BLaER1 treated with 17β-estradiol and CSF1 and Interleukin-3, amounts not matched to agents 10 nM and 100 nM (cell line): ENCODE results near the gene PMIS2.

Source experiments
- H3K27ac ChIP-seq, 11 experiments: shearing (Covaris generic); formaldehyde crosslinking; 2 replicates each; pipeline ENCODE4 v1.8.1; 2022
- H3K27me3 ChIP-seq, 11 experiments: shearing (Covaris generic); formaldehyde crosslinking; 2 replicates each; pipeline ENCODE4 v1.8.1; 2022
- H3K36me3 ChIP-seq, 11 experiments: shearing (Covaris generic); formaldehyde crosslinking; 2 replicates each; pipeline ENCODE4 v1.8.1; 2022
- H3K4me1 ChIP-seq, 10 experiments: shearing (Covaris generic); formaldehyde crosslinking; 2 replicates each; pipeline ENCODE4 v1.8.1; 2022
- H3K4me2 ChIP-seq, 11 experiments: shearing (Covaris generic); formaldehyde crosslinking; 2 replicates each; pipeline ENCODE4 v1.8.1; 2022
- H3K4me3 ChIP-seq, 10 experiments: shearing (Covaris generic); formaldehyde crosslinking; 2 replicates each; pipeline ENCODE4 v1.8.1; 2022
- H3K9ac ChIP-seq, 11 experiments: shearing (Covaris generic); formaldehyde crosslinking; 2 replicates each; pipeline ENCODE4 v1.8.1; 2022
- H3K9me3 ChIP-seq, 11 experiments: shearing (Covaris generic); formaldehyde crosslinking; replicated peaks in 1 of 11; 2 replicates each; pipeline ENCODE4 v1.8.1; 2022
- H4K20me1 ChIP-seq, 11 experiments: shearing (Covaris generic); formaldehyde crosslinking; 2 replicates each; pipeline ENCODE4 v1.8.1; 2022
- Cebpa-rat ChIP-seq, 11 experiments: shearing (Covaris generic); IDR thresholded peaks; 2 replicates each; pipeline ENCODE4 v1.8.1; 2022

The PMIS2 gene

GRCh38 chr19:35545001-35545854 is 40.7 kb upstream of the PMIS2 start, which contains the start of gene TMEM147:
TSS of gene TMEM147 (plus strand) at chr19:35545626. CDS start at chr19:35545740, 114 bp downstream.
- Histone ChIP-seq H3K36me3 (peaks cover 9 to 59% (median 37%) of the 10 kb centered on the region in 11 experiments; a peak in 17 of 22 replicates), H3K4me2 (peak within 1 kb of the TSS; percentile 92 to 99 (median 97)), H4K20me1 (peaks cover 3 to 43% (median 20%) of the 10 kb centered on the region in 11 experiments; a peak in 14 of 22 replicates), H3K4me3 (peak within 1 kb of the TSS; percentile 80 to 96 (median 86)), H3K27ac (peak within 1 kb of the TSS; percentile 84 to 94 (median 91)), H3K9me3 (no peaks in the 10 kb centered on the region), H3K9ac (peak within 1 kb of the TSS; percentile 84 to 96 (median 93)), H3K4me1 (peaks cover 19 to 49% (median 27%) of the 10 kb centered on the region in 10 experiments), H3K27me3 (no peaks in the 10 kb centered on the region)
- no peak for TF ChIP-seq Cebpa-rat (IDR thresholded peaks at IDR 0.05)

DNA sequence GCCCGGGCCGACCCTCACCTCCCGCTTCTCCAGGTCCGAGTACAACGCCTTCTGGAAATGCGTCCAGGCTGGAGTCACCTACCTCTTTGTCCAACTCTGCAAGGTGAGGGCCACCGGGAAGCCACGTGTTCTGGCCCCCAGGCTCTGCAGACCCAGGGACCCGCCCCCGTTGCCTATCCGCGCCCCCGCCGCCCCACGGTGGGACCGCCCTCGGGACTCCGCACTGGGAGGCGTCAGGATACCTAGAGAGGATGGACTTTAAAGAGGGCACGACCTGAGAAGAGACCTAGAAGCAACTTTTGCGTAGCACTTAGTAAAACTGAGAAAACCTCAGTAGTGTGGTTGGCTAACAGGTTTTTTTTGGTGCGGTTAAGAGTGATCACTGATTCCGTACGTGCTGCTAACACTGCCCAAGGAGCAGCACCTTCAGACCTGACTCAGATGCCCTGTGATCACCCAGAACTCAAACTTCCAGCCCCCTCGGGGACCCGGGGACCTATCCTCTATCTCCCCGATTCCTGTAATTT is 40.1 kb upstream of the PMIS2 start:
- no peaks in the 10 kb centered on the region for H3K27me3 ChIP-seq
- peak overlapping the region; percentile 84 to 94 (median 91) for H3K27ac ChIP-seq
- H4K20me1 ChIP-seq, result peaks cover 3 to 49% (median 22%) of the 10 kb centered on the region in 11 experiments; a peak in 14 of 22 replicates
- H3K9ac ChIP-seq, result peak overlapping the region; percentile 84 to 96 (median 93)
- no peak for TF ChIP-seq Cebpa-rat (IDR thresholded peaks at IDR 0.05)
- H3K4me2 ChIP-seq, result peak overlapping the region; percentile 92 to 99 (median 97)
- peaks cover 9 to 63% (median 40%) of the 10 kb centered on the region in 11 experiments; a peak in 17 of 22 replicates for H3K36me3 ChIP-seq
- H3K4me3 ChIP-seq, result peak overlapping the region; percentile 80 to 96 (median 86)
- no peaks in the 10 kb centered on the region for H3K9me3 ChIP-seq
- peaks cover 19 to 49% (median 27%) of the 10 kb centered on the region in 10 experiments for H3K4me1 ChIP-seq

- no peak for TF ChIP-seq Cebpa-rat (IDR thresholded peaks at IDR 0.05)
- Histone ChIP-seq H3K4me3 (peak overlapping the region; percentile 80 to 96 (median 86)), H3K27ac (peak overlapping the region in 10 of 11 experiments; percentile 84 to 94 (median 91); a peak in 17 of 22 replicates), H3K4me1 (peaks cover 19 to 49% (median 27%) of the 10 kb centered on the region in 10 experiments), H4K20me1 (peaks cover 3 to 49% (median 22%) of the 10 kb centered on the region in 11 experiments; a peak in 14 of 22 replicates), H3K4me2 (peak overlapping the region; percentile 92 to 99 (median 97)), H3K36me3 (peaks cover 9 to 69% (median 38%) of the 10 kb centered on the region in 11 experiments; a peak in 17 of 22 replicates), H3K9me3 (no peaks in the 10 kb centered on the region), H3K27me3 (no peaks in the 10 kb centered on the region), H3K9ac (peak overlapping the region; percentile 84 to 96 (median 93))
These were observed 39.4 kb upstream of the PMIS2 start for GRCh38 chr19:35546532-35546931.

- no peak overlapping the region for H3K9ac ChIP-seq
- no peak for TF ChIP-seq Cebpa-rat (IDR thresholded peaks at IDR 0.05)
- H3K4me2 ChIP-seq, result no peak overlapping the region
- H3K4me3 ChIP-seq, result no peak overlapping the region
- peaks cover 9 to 48% (median 26%) of the 10 kb centered on the region in 11 experiments; a peak in 17 of 22 replicates for H3K36me3 ChIP-seq
- H3K27me3 ChIP-seq, result no peaks in the 10 kb centered on the region
- peaks cover 3 to 64% (median 22%) of the 10 kb centered on the region in 11 experiments; a peak in 14 of 22 replicates for H4K20me1 ChIP-seq
- no peak overlapping the region for H3K27ac ChIP-seq
- H3K9me3 ChIP-seq, result no peaks in the 10 kb centered on the region
- peaks cover 17 to 32% (median 24%) of the 10 kb centered on the region in 10 experiments for H3K4me1 ChIP-seq
These were observed 36.7 kb upstream of the PMIS2 start for GRCh38 chr19:35549174-35549788.

DNA sequence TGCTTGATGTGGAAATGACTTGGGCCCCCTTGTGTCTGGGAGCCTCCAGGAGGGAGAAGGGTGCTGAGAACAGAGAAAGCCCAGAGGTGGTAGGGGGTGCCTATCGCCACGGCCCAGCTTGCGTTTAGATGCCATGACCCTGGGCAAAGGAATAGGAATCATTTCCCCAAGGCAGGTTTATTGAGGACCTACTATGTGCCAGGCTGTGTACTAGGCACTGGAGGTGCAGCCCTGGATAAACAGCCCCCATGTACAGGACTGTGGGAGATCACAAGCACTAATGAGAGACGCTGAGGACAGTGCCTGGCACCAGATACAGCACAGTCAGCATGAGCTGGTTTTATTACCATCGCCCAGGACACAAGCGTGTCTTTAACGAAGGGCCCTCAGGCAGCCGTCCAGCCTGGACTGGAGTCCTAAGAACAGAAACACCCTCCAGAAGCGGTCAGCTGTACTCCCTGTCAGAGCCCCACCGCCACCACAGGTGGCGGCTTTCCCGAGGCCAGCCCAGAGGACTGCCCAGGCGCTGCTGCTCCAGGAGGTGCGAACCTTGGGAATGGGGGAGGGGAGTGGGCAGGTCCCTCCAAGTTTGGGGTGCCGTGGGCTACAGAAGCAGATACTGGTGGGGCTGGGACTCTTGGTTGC is 36.0 kb upstream of the PMIS2 start:
- Histone ChIP-seq H3K27ac (no peak overlapping the region), H3K27me3 (no peaks in the 10 kb centered on the region), H3K4me3 (no peak overlapping the region), H3K36me3 (peaks cover 9 to 48% (median 26%) of the 10 kb centered on the region in 11 experiments; a peak in 17 of 22 replicates), H3K4me2 (no peak overlapping the region), H3K4me1 (peaks cover 11 to 26% (median 18%) of the 10 kb centered on the region in 10 experiments), H3K9me3 (no peaks in the 10 kb centered on the region), H4K20me1 (peaks cover 3 to 64% (median 22%) of the 10 kb centered on the region in 11 experiments; a peak in 14 of 22 replicates), H3K9ac (no peak overlapping the region)
- no peak for TF ChIP-seq Cebpa-rat (IDR thresholded peaks at IDR 0.05)

DNA sequence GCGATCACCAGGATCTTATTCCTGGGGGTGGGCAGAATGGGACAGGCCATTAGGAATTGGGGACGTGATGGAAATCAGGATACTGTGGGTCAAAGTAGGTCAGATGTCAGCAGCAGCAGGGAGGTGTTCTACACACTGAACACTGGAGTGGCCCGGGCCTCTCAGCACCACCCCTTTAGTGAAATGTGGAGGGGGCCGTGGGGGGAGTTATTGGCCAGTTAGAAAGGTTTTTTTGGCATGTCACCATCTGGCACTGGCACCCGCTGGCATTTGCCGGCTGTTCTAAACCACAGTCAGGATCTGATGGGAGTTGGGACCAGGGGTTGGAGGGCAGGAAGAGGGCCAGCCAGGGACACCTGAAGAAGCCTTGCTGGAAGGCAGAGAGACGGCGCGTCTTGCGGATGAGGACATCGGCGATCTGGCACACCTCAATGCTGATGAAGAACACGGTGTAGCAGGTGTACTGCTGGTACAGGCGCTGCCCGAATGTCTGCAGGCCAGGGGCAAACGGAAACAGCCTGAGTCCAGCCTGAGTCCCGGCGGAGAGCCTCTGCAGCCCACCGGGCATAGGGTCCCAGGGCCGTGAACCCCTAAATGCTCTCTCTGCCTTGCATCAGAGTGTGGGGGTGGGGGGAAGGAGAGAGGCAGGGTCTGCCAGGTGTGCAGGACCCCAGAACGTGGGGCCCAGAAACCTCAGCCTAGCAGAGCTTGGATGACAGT is 34.7 kb upstream of the PMIS2 start:
- Histone ChIP-seq H3K4me3 (no peak overlapping the region), H3K9ac (no peak overlapping the region), H3K4me1 (peaks cover 8 to 24% (median 18%) of the 10 kb centered on the region in 10 experiments)

GRCh38 chr19:35552534-35553384 is 33.2 kb upstream of the PMIS2 start:
- H3K9ac ChIP-seq, result no peak overlapping the region; a peak in 1 of 22 replicates

More for the DNA sequence above, 34.7 kb upstream of the PMIS2 start:
- H3K9me3 ChIP-seq, result no peaks in the 10 kb centered on the region
- H3K4me2 ChIP-seq, result no peak overlapping the region
- H3K36me3 ChIP-seq, result peaks cover 9 to 48% (median 26%) of the 10 kb centered on the region in 11 experiments; a peak in 17 of 22 replicates
- H3K27ac ChIP-seq, result no peak overlapping the region
- peaks cover 3 to 64% (median 22%) of the 10 kb centered on the region in 11 experiments; a peak in 14 of 22 replicates for H4K20me1 ChIP-seq
- no peak for TF ChIP-seq Cebpa-rat (IDR thresholded peaks at IDR 0.05)
- no peaks in the 10 kb centered on the region for H3K27me3 ChIP-seq

More at GRCh38 chr19:35552534-35553384, 33.2 kb upstream of the PMIS2 start:
- H3K36me3 ChIP-seq, result peaks cover 7 to 35% (median 18%) of the 10 kb centered on the region in 11 experiments; a peak in 15 of 22 replicates
- peaks cover 0 to 58% (median 12%) of the 10 kb centered on the region in 11 experiments; a peak in 13 of 22 replicates for H4K20me1 ChIP-seq
- no peaks in the 10 kb centered on the region for H3K9me3 ChIP-seq
- no peak overlapping the region for H3K27ac ChIP-seq
- H3K4me3 ChIP-seq, result no peak overlapping the region
- no peaks in the 10 kb centered on the region for H3K27me3 ChIP-seq
- no peak for TF ChIP-seq Cebpa-rat (IDR thresholded peaks at IDR 0.05)
- H3K4me2 ChIP-seq, result no peak overlapping the region
- peaks cover 0 to 14% (median 5%) of the 10 kb centered on the region in 10 experiments; a peak in 7 of 20 replicates for H3K4me1 ChIP-seq
